Astrocyte (in vitro differentiated cells and primary cell): ENCODE results near the gene CNTN3. TPM values are rescaled to one million over a fixed set of nuclear protein-coding genes. Genes with fewer than 3 reads are reported as not detected.

Experiments used
- DNase-seq: peaks from one replicate; pipeline ENCODE4 v3.0.0-alpha.2; 2010; ENCODE audit warnings: low read depth
- FAIRE-seq: peaks from 2 replicates; lab custom pipeline; 2011; peaks lifted over from hg19 to GRCh38; lab: Jason Lieb, UNC
- H2AFZ ChIP-seq: 2 replicates; pipeline ENCODE4 v1.6.0; 2012; ENCODE audit warnings: low read depth, low read length, inconsistent platforms
- H3K27ac ChIP-seq: 2 replicates; pipeline ENCODE4 v1.5.1; 2011; ENCODE audit warnings: low read depth, low read length, inconsistent platforms
- H3K27me3 ChIP-seq: 2 replicates; pipeline ENCODE4 v1.6.0; 2011; ENCODE audit warnings: low read length, inconsistent platforms; ENCODE audit not compliant: insufficient read depth
- H3K36me3 ChIP-seq: 2 replicates; pipeline ENCODE4 v1.5.1; 2011; ENCODE audit warnings: low read length, inconsistent platforms; ENCODE audit not compliant: insufficient read depth
- H3K4me1 ChIP-seq: 2 replicates; pipeline ENCODE4 v1.5.1; 2011; ENCODE audit warnings: low read length, inconsistent platforms; ENCODE audit not compliant: insufficient read depth
- H3K4me2 ChIP-seq: 2 replicates; pipeline ENCODE4 v1.6.0; 2012; ENCODE audit warnings: low read length, inconsistent platforms
- H3K4me3 ChIP-seq: 2 replicates; pipeline ENCODE4 v1.5.1; 2011; ENCODE audit warnings: low read depth, mild to moderate bottlenecking, low read length, inconsistent platforms; ENCODE audit not compliant: insufficient read depth
- H3K79me2 ChIP-seq: 2 replicates; pipeline ENCODE4 v1.6.0; 2012; ENCODE audit warnings: mild to moderate bottlenecking, low read length, inconsistent platforms; ENCODE audit not compliant: insufficient read depth
- H3K9ac ChIP-seq: 2 replicates; pipeline ENCODE4 v1.6.0; 2012; ENCODE audit warnings: mild to moderate bottlenecking, low read length, inconsistent platforms
- H3K9me3 ChIP-seq: 2 replicates; pipeline ENCODE4 v1.5.1; 2012; ENCODE audit warnings: low read depth, mild to moderate bottlenecking, low read length, inconsistent platforms; ENCODE audit not compliant: insufficient read depth
- H4K20me1 ChIP-seq: 2 replicates; pipeline ENCODE4 v1.6.0; 2012; ENCODE audit warnings: low read length, inconsistent platforms; ENCODE audit not compliant: insufficient read depth
- H3K27ac Mint-ChIP-seq: one replicate; pipeline ENCODE4 v1.8.0; 2021; ENCODE audit warnings: mild to moderate bottlenecking, mixed read lengths; ENCODE audit not compliant: unreplicated experiment
- H3K27me3 Mint-ChIP-seq: one replicate; pipeline ENCODE4 v1.8.0; 2021; ENCODE audit warnings: low read depth, mixed read lengths; ENCODE audit not compliant: unreplicated experiment
- H3K36me3 Mint-ChIP-seq: one replicate; pipeline ENCODE4 v1.8.0; 2021; ENCODE audit warnings: low read depth, mixed read lengths; ENCODE audit not compliant: unreplicated experiment
- H3K4me1 Mint-ChIP-seq: one replicate; pipeline ENCODE4 v1.8.0; 2021; ENCODE audit warnings: low read depth, mixed read lengths; ENCODE audit not compliant: unreplicated experiment
- H3K4me3 Mint-ChIP-seq: one replicate; pipeline ENCODE4 v1.8.0; 2021; ENCODE audit warnings: mild to moderate bottlenecking, moderate library complexity, mixed read lengths; ENCODE audit not compliant: unreplicated experiment
- H3K9me3 Mint-ChIP-seq: one replicate; pipeline ENCODE4 v1.8.0; 2021; ENCODE audit warnings: mild to moderate bottlenecking, mixed read lengths; ENCODE audit not compliant: unreplicated experiment
- CTCF ChIP-seq: IDR thresholded peaks from 2 replicates; pipeline ENCODE4 v1.5.1; 2011; ENCODE audit warnings: low read depth, mild to moderate bottlenecking, inconsistent platforms, low read length, moderate library complexity; ENCODE audit not compliant: insufficient read depth
- EZH2 ChIP-seq: IDR thresholded peaks from 2 replicates; pipeline ENCODE4 v1.6.1; 2012; ENCODE audit warnings: mild to moderate bottlenecking, low read length, inconsistent platforms; ENCODE audit not compliant: insufficient read depth
- total RNA-seq: library from RNA; stranded (reverse); gene quantifications from 2 replicates; pipeline ENCODE4 v1.2.1, GENCODE V29; 2021

CNTN3 gene
- total RNA-seq, 1 donor from 2014 or later: 0.50 TPM

DNA sequence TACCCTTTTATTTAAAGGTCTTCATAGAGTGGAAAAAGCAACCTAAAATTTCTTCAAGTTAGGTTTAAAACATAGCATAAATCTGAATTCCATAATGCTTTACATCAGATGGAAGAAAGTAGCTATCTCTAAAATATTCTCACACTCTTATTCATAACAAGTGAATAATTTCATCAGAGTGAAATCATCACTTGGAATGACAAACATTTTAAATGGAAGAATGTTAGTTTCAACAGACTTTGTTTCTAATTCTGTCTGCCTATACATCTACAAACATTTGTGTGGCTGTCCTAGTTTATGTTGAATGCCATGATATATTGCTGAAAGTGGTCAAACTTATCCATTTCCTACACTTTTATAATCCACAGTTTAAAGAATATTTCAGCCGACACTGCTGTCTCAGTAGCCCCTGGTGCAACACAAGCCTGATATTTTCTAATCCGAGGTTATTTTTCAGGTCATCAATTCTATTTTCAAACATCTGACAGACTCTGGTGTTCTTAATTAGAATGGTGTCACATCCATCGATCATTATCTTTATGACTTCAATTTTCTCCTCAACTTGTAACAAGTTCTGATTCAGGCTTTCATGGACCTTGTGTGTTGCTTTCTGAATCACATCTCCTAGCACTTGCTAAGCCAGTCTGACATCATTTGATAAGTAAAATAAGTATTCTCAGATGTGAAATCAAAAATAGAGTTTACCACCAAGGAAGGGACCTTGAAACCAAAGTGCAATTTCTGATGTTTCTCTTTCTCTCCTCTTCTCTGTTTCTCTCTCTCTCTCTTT lies 17.1 kb upstream of the CNTN3 start:
- Histone ChIP-seq H3K27ac (no peak overlapping the region), H3K4me1 (no peaks in the 10 kb centered on the region), H3K79me2 (no peaks in the 10 kb centered on the region), H2AFZ (no peak overlapping the region), H4K20me1 (no peaks in the 10 kb centered on the region), H3K27me3 (no peaks in the 10 kb centered on the region), H3K9ac (no peak overlapping the region), H3K4me2 (no peak overlapping the region), H3K4me3 (no peak overlapping the region), H3K36me3 (no peaks in the 10 kb centered on the region), H3K9me3 (no peaks in the 10 kb centered on the region)
- Mint-ChIP-seq H3K27me3 (no peaks in the 10 kb centered on the region), H3K4me3 (no peak overlapping the region), H3K27ac (no peak overlapping the region), H3K4me1 (peaks cover 10% of the 10 kb centered on the region), H3K9me3 (no peaks in the 10 kb centered on the region), H3K36me3 (no peaks in the 10 kb centered on the region)
- DNase-seq: no peak
- peak; percentile 63 for FAIRE-seq
- TF ChIP-seq EZH2: no peak
- no peak for TF ChIP-seq CTCF

- TF ChIP-seq EZH2 (no peak), CTCF (peak; percentile 16)
- Histone ChIP-seq H3K4me3 (no peak overlapping the region), H3K36me3 (no peaks in the 10 kb centered on the region), H4K20me1 (no peaks in the 10 kb centered on the region), H3K4me1 (no peaks in the 10 kb centered on the region), H3K4me2 (no peak overlapping the region), H3K79me2 (no peaks in the 10 kb centered on the region), H2AFZ (no peak overlapping the region), H3K27ac (no peak overlapping the region), H3K9ac (no peak overlapping the region), H3K9me3 (no peaks in the 10 kb centered on the region), H3K27me3 (no peaks in the 10 kb centered on the region)
- Mint-ChIP-seq H3K4me1 (peaks cover 5% of the 10 kb centered on the region), H3K9me3 (no peaks in the 10 kb centered on the region), H3K27me3 (no peaks in the 10 kb centered on the region), H3K36me3 (no peaks in the 10 kb centered on the region), H3K27ac (no peak overlapping the region), H3K4me3 (no peak overlapping the region)
- DNase-seq (no peak), FAIRE-seq (peak; percentile 9)
These were observed 16.1 kb upstream of the CNTN3 start for GRCh38 chr3:74630602-74631001.

DNA sequence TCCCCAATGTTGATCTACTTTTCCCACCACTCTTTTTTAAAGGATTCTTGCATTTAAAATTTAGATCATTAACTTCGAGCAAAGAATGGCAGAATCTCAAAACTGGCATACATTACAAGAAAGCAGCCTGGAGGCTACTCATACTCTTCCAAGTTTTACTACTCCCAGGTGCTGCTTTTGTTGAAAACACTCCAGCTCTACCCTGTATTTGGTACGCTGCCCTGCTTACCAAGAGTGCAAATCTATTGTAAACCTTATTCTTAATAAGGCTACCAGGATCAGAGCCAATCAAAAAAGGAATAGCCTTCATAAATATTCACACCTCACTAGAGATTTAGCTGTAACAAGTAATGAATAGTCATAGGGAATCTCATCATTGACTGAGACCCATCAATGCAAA lies 11.6 kb upstream of the CNTN3 start:
- Histone ChIP-seq H3K79me2 (no peaks in the 10 kb centered on the region), H3K36me3 (no peaks in the 10 kb centered on the region), H4K20me1 (no peaks in the 10 kb centered on the region), H3K4me2 (no peak overlapping the region), H3K4me3 (no peak overlapping the region), H3K27ac (no peak overlapping the region), H3K4me1 (no peaks in the 10 kb centered on the region), H3K27me3 (no peaks in the 10 kb centered on the region), H3K9me3 (no peaks in the 10 kb centered on the region), H3K9ac (no peak overlapping the region), H2AFZ (no peak overlapping the region)
- Mint-ChIP-seq H3K4me3 (no peak overlapping the region), H3K27ac (no peak overlapping the region), H3K9me3 (no peaks in the 10 kb centered on the region), H3K27me3 (no peaks in the 10 kb centered on the region), H3K36me3 (no peaks in the 10 kb centered on the region), H3K4me1 (peaks cover 13% of the 10 kb centered on the region)
- no peak for TF ChIP-seq CTCF
- TF ChIP-seq EZH2: no peak
- DNase-seq: no peak
- FAIRE-seq: no peak
